H1 (cell line): ENCODE measurements around the gene C19orf53. TPM values are rescaled to one million over a fixed set of nuclear protein-coding genes. Genes with fewer than 3 reads are reported as not detected.

Experiments used
- CTCF ChIA-PET: fragments of 300-600 bp; sonication (Branson Sonifier 250); formaldehyde crosslinking; loops from one replicate; lab custom pipeline; 2021; ENCODE audit not compliant: partially characterized antibody; lab: Charles Lee
- POLR2A ChIA-PET: fragments of 300-600 bp; sonication (Branson Sonifier 250); formaldehyde crosslinking; loops from one replicate; lab custom pipeline; 2021; ENCODE audit warnings: inconsistent platforms; ENCODE audit not compliant: partially characterized antibody; lab: Charles Lee
- DNase-seq, 2 experiments: peaks; one replicate each; pipeline versions ENCODE4 v3.0.0 to v3.0.0-alpha.2; 2010 to 2022; ENCODE audit warnings: low spot score in 2 of 2, low read depth in 1 of 2, mixed read lengths in 1 of 2
- FAIRE-seq: peaks from 2 replicates; lab custom pipeline; 2011; peaks lifted over from hg19 to GRCh38; lab: Jason Lieb, UNC
- H2AFZ ChIP-seq: 2 replicates; pipeline ENCODE4 v1.8.1; 2012; ENCODE audit warnings: low read length, inconsistent platforms
- H2AK5ac ChIP-seq: 2 replicates; pipeline ENCODE4 v1.6.1; 2013; ENCODE audit warnings: low read depth, low read length
- H2BK120ac ChIP-seq: replicated peaks from 2 replicates; pipeline ENCODE3; 2013; ENCODE audit warnings: low read depth, low read length, inconsistent platforms
- H2BK12ac ChIP-seq: 2 replicates; pipeline ENCODE4 v1.6.1; 2013; ENCODE audit warnings: low read depth, low read length
- H2BK15ac ChIP-seq: 2 replicates; pipeline ENCODE4 v1.6.1; 2013; ENCODE audit warnings: low read length
- H2BK20ac ChIP-seq: 2 replicates; pipeline ENCODE4 v1.6.1; 2013; ENCODE audit warnings: low read length
- H2BK5ac ChIP-seq: 2 replicates; pipeline ENCODE4 v1.6.1; 2013; ENCODE audit warnings: low read depth, low read length
- H3K14ac ChIP-seq: 2 replicates; pipeline ENCODE4 v1.6.1; 2013; ENCODE audit warnings: inconsistent platforms; ENCODE audit not compliant: insufficient read length
- H3K18ac ChIP-seq: 2 replicates; pipeline ENCODE4 v1.6.1; 2013; ENCODE audit warnings: low read length; ENCODE audit errors: extremely low read depth
- H3K23ac ChIP-seq: 2 replicates; pipeline ENCODE4 v1.6.1; 2013; ENCODE audit warnings: inconsistent platforms; ENCODE audit not compliant: insufficient read length
- H3K23me2 ChIP-seq: 2 replicates; pipeline ENCODE4 v1.6.1; 2013; ENCODE audit warnings: low read depth, low read length
- H3K27ac ChIP-seq: 2 replicates; pipeline ENCODE4 v1.6.1; 2011; ENCODE audit warnings: low read depth, low read length, inconsistent platforms
- H3K27me3 ChIP-seq, 4 experiments: replicated peaks in 1 of 4; 1 replicate in 1 of 4; 2 replicates in 3 of 4; pipeline versions ENCODE4 v1.6.1 to v1.8.1; 2011 to 2013; ENCODE audit warnings: low read length in 3 of 4, mild to moderate bottlenecking in 3 of 4, inconsistent platforms in 2 of 4, mixed read lengths in 2 of 4, moderate library complexity in 1 of 4; ENCODE audit not compliant: control insufficient read depth in 3 of 4, insufficient read depth in 3 of 4; ENCODE audit errors: extremely low read depth in 1 of 4
- H3K36me3 ChIP-seq, 4 experiments: 2 replicates each; pipeline versions ENCODE4 v1.6.1 to v1.8.1; 2011 to 2013; ENCODE audit warnings: mild to moderate bottlenecking in 4 of 4, low read length in 3 of 4, moderate library complexity in 2 of 4, control low read depth in 1 of 4, inconsistent platforms in 1 of 4; ENCODE audit not compliant: insufficient read depth in 4 of 4, control insufficient read depth in 2 of 4
- H3K4ac ChIP-seq: replicated peaks from 2 replicates; pipeline ENCODE3; 2013; ENCODE audit warnings: low read length, low read depth, mixed read lengths, inconsistent platforms; ENCODE audit not compliant: insufficient read length
- H3K4me1 ChIP-seq, 4 experiments: replicated peaks in 1 of 4; 1 replicate in 1 of 4; 2 replicates in 3 of 4; pipeline versions ENCODE4 v1.6.1 to v1.8.1; 2011 to 2013; ENCODE audit warnings: low read length in 3 of 4, inconsistent platforms in 2 of 4, mixed read lengths in 1 of 4; ENCODE audit not compliant: insufficient read depth in 4 of 4, control insufficient read depth in 3 of 4
- H3K4me2 ChIP-seq, 2 experiments: 2 replicates each; pipeline versions ENCODE4 v1.6.1 to v1.8.1; 2011 to 2013; ENCODE audit warnings: low read depth in 2 of 2, low read length in 2 of 2, control low read depth in 1 of 2, inconsistent platforms in 1 of 2, mild to moderate bottlenecking in 1 of 2; ENCODE audit not compliant: insufficient read depth in 1 of 2
- H3K4me3 ChIP-seq, 4 experiments: fragments of 200-600, 300-600 bp in 1 of 4; sonication (generic), shearing (Covaris generic), sonication (Bioruptor Twin) in 1 of 4; 2 replicates each; pipeline versions ENCODE4 v1.5.1 to v1.8.1; 2011 to 2016; ENCODE audit warnings: low read length in 4 of 4, low read depth in 3 of 4, control low read depth in 2 of 4, inconsistent platforms in 2 of 4, mild to moderate bottlenecking in 2 of 4, mixed read lengths in 1 of 4, moderate library complexity in 1 of 4; ENCODE audit not compliant: insufficient read depth in 2 of 4; ENCODE audit errors: extremely low read depth in 1 of 4
- H3K56ac ChIP-seq: replicated peaks from 2 replicates; pipeline ENCODE3; 2013; ENCODE audit warnings: low read depth, mild to moderate bottlenecking, mixed read lengths, low read length, inconsistent platforms; ENCODE audit not compliant: insufficient read length
- H3K79me1 ChIP-seq: 2 replicates; pipeline ENCODE4 v1.6.1; 2013; ENCODE audit warnings: low read depth, low read length, control low read depth
- H3K79me2 ChIP-seq, 2 experiments: 2 replicates each; pipeline versions ENCODE4 v1.6.1 to v1.8.1; 2012 to 2013; ENCODE audit warnings: low read length in 2 of 2, mild to moderate bottlenecking in 2 of 2, inconsistent platforms in 1 of 2; ENCODE audit not compliant: insufficient read depth in 2 of 2, control insufficient read depth in 1 of 2
- H3K9ac ChIP-seq, 4 experiments: replicated peaks in 1 of 4; 1 replicate in 1 of 4; 2 replicates in 3 of 4; pipeline versions ENCODE4 v1.6.1 to v1.8.1; 2011 to 2013; ENCODE audit warnings: low read depth in 3 of 4, low read length in 3 of 4, control low read depth in 2 of 4, mild to moderate bottlenecking in 2 of 4, moderate library complexity in 2 of 4, inconsistent platforms in 1 of 4; ENCODE audit errors: extremely low read depth in 1 of 4
- H3K9me3 ChIP-seq, 2 experiments: 2 replicates each; pipeline versions ENCODE4 v1.6.1 to v1.8.1; 2012 to 2013; ENCODE audit warnings: mild to moderate bottlenecking in 2 of 2, moderate library complexity in 2 of 2, control low read depth in 1 of 2, inconsistent platforms in 1 of 2, low read depth in 1 of 2, low read length in 1 of 2, mixed read lengths in 1 of 2; ENCODE audit not compliant: insufficient read depth in 2 of 2
- H4K20me1 ChIP-seq, 2 experiments: replicated peaks in 1 of 2; 2 replicates each; pipeline versions ENCODE3 to v1.8.1; 2011 to 2013; ENCODE audit warnings: inconsistent platforms in 2 of 2, low read length in 2 of 2, mild to moderate bottlenecking in 1 of 2; ENCODE audit not compliant: insufficient read depth in 2 of 2, control insufficient read depth in 1 of 2
- H4K5ac ChIP-seq: 2 replicates; pipeline ENCODE4 v1.6.1; 2013; ENCODE audit warnings: low read length, low read depth, mixed read lengths, inconsistent platforms; ENCODE audit not compliant: insufficient read length
- H4K8ac ChIP-seq: 2 replicates; pipeline ENCODE4 v1.8.0; 2013; ENCODE audit warnings: mild to moderate bottlenecking, moderate library complexity, low read length, inconsistent platforms; ENCODE audit not compliant: insufficient read depth; ENCODE audit errors: extremely low read depth
- H4K91ac ChIP-seq: replicated peaks from 2 replicates; pipeline ENCODE3; 2013; ENCODE audit warnings: low read length, mixed read lengths, inconsistent platforms; ENCODE audit not compliant: insufficient read length
- EP300 ChIP-seq, 2 experiments: IDR thresholded peaks; 1 replicate in 1 of 2; 2 replicates in 1 of 2; pipeline ENCODE4 v1.6.1; 2011 to 2012; ENCODE audit warnings: low read depth in 2 of 2, low read length in 2 of 2, mild to moderate bottlenecking in 2 of 2, borderline replicate concordance in 1 of 2, inconsistent platforms in 1 of 2, moderate library complexity in 1 of 2
- KDM1A ChIP-seq: fragments of 200-600, 300-600 bp; sonication (generic); IDR thresholded peaks from 2 replicates; pipeline ENCODE4 v1.7.1; 2016; ENCODE audit warnings: mild to moderate bottlenecking, low read length, borderline replicate concordance
- RBBP5 ChIP-seq: IDR thresholded peaks from 2 replicates; pipeline ENCODE4 v1.7.1; 2012; ENCODE audit warnings: low read depth, mild to moderate bottlenecking, inconsistent platforms, low read length, moderate library complexity, borderline replicate concordance
- WGBS, 2 experiments: shearing (Covaris generic) in 1 of 2; methylation state at CpG; one replicate each; pipeline versions ENCODE4 v1.1.6 to v1.1.7; 2013 to 2015; ENCODE audit warnings: low lambda C conversion rate in 2 of 2, mixed read lengths in 2 of 2, inconsistent platforms in 1 of 2, low coverage in 1 of 2, missing lambda C conversion rate in 1 of 2; ENCODE audit not compliant: insufficient replicate concordance in 2 of 2, insufficient coverage in 1 of 2, insufficient read length in 1 of 2; ENCODE audit errors: extremely low coverage in 1 of 2, missing lambda C conversion rate in 1 of 2; 5-methylcytosine and 5-hydroxymethylcytosine counted together
- polyA plus RNA-seq, 7 experiments: library from polyadenylated mRNA; depleted of rRNA in 3 of 7; stranded (reverse) in 5 of 7; unstranded in 2 of 7; fragments of >200 nt in 5 of 7; fragments of 200-250 nt in 2 of 7; gene quantifications; 1 replicate in 5 of 7; 2 replicates in 1 of 7; 4 replicates in 1 of 7; pipeline versions ENCODE4 v1.2.1 to v1.2.3, GENCODE V29; 2011 to 2013; ENCODE audit warnings: missing spikeins in 2 of 7, mixed read lengths in 2 of 7
- total RNA-seq: library from RNA; stranded (reverse); fragmentation: NEBNext Ultra II Directional; extraction: Animal tissue kit (Norgen Biotek cat#: 25700); gene quantifications from 2 replicates; pipeline ENCODE4 v1.2.1, GENCODE V29; 2021

Gene C19orf53
- total and polyA plus RNA-seq, 2 of the 8 experiments (the other 6 are each of a cell fraction or from before 2014, with no cell fraction given) = 104 to 169 TPM

DNA sequence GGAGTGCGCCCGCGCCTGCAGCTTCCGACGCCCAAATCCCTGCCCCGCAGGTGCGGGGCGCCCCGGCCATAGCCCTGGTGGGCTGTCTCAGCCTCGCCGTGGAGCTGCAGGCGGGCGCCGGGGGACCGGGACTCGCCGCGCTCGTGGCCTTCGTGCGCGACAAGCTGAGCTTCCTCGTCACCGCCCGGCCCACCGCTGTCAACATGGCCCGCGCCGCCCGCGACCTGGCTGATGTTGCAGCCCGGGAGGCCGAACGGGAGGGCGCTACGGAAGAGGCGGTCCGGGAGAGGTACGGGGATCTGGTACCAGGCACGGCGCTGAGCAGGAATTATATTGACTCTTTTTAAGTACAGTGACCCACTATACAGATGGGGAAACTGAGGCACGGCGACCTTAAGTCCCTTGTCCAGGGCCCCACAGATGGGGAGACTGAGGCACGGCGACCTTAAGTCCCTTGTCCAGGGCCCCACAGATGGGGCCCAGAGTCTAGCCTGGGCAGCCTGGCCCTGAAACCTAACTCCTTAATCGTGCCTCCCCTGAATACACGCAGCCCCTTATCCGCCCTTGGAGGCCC is 9.3 kb upstream of the C19orf53 start:
- ChIA-PET CTCF (interaction anchor here (1.0 to 2.6 kb wide), 3 partner anchors 10 to 19 kb away, joined by 3 to 18 read pairs (median 4); partner anchors contain the start of gene C19orf53), POLR2A (interaction anchor here (1.1 to 6.7 kb wide), 4 partner anchors 9 to 61 kb away, joined by 3 to 39 read pairs (median 4); partner anchors contain the start of gene C19orf53)
- H4K5ac ChIP-seq = no peak overlapping the region
- H3K23ac ChIP-seq = no peak overlapping the region
- H2AFZ ChIP-seq = peak overlapping the region; percentile 1; the same call in 1 of the 2 replicates
- peak overlapping the region; percentile 47 to 88 (median 52) for H3K4me3 ChIP-seq
- 7% methylated on average over 42 of the region's 48 CpGs; no CpG with 5 or more reads in 1 of the 2 experiments for WGBS, 2 experiments
- peak in 1 of 2 experiments; percentile 55 for DNase-seq
- peak overlapping the region; percentile 87 to 99 for H3K4me2 ChIP-seq
- H3K4me1 ChIP-seq = peaks cover 0 to 9% (median 2%) of the 10 kb centered on the region in 4 experiments; a peak in 3 of 7 replicates
- no peak overlapping the region for H2BK5ac ChIP-seq
- H2AK5ac ChIP-seq = no peak overlapping the region
- H2BK12ac ChIP-seq = no peak overlapping the region
- 0 out of 2 replicates have a peak, but pooled peaks have one; percentile 31 for TF ChIP-seq RBBP5
- no peak for TF ChIP-seq EP300 (IDR thresholded peaks at IDR 0.05; ENCODE audit: borderline replicate concordance in 1 of 2, low read depth in 2 of 2, low read length in 2 of 2)
- peak; percentile 41; the same call in 1 of the 2 replicates for TF ChIP-seq KDM1A
- TF ChIP-seq, all 59 proteins: peak for 2
- H3K79me2 ChIP-seq = no peaks in the 10 kb centered on the region
- H3K14ac ChIP-seq = no peak overlapping the region
- H3K79me1 ChIP-seq = no peaks in the 10 kb centered on the region
- H2BK120ac ChIP-seq = no peak overlapping the region
- H4K91ac ChIP-seq = no peak overlapping the region
- H3K9ac ChIP-seq = no peak overlapping the region; a peak in 1 of 7 replicates
- peaks cover 7% of the 10 kb centered on the region; the same call in 1 of the 2 replicates for H3K23me2 ChIP-seq
- no peak overlapping the region for H3K4ac ChIP-seq
- no peak overlapping the region for H2BK20ac ChIP-seq
- H3K36me3 ChIP-seq = peaks cover 0 to 30% (median 6%) of the 10 kb centered on the region in 4 experiments; a peak in 6 of 8 replicates
- H3K56ac ChIP-seq = no peak overlapping the region
- no peaks in the 10 kb centered on the region for H3K9me3 ChIP-seq
- H3K27me3 ChIP-seq = no peaks in the 10 kb centered on the region; a peak in 1 of 7 replicates
- no peak overlapping the region; the same call in 1 of the 2 replicates for H3K18ac ChIP-seq
- no peak for FAIRE-seq
- no peak overlapping the region; the same call in 1 of the 2 replicates for H4K8ac ChIP-seq
- no peak overlapping the region for H2BK15ac ChIP-seq
- H3K27ac ChIP-seq = no peak overlapping the region
- peaks cover 0 to 2% of the 10 kb centered on the region in 2 experiments for H4K20me1 ChIP-seq
